ENCODE data around the gene PVALEF.

Gene PVALEF

GRCh38 chr17:81195941-81196495 lies 30.7 kb downstream of the PVALEF start:
- H3K36me3 ChIP-seq (ENCODE audit: insufficient read depth, insufficient read length, low read length), result peaks cover 66% of the 10 kb centered on the region

GRCh38 chr17:81196505-81197408 lies 31.4 kb downstream of the PVALEF start:
- Histone ChIP-seq H3K36me3 (ENCODE audit: insufficient read depth, insufficient read length, low read length) (peaks cover 59% of the 10 kb centered on the region), H3K4me1 (ENCODE audit: insufficient read depth, insufficient read length) (peaks cover 30% of the 10 kb centered on the region), H3K27me3 (ENCODE audit: insufficient read depth, insufficient read length) (no peaks in the 10 kb centered on the region), H3K9ac (ENCODE audit: insufficient read length, low read depth) (no peak overlapping the region), H3K9me3 (ENCODE audit: insufficient read depth, low read length) (no peaks in the 10 kb centered on the region), H3K4me3 (ENCODE audit: insufficient read length, low read depth) (no peak overlapping the region)
- TF ChIP-seq SUZ12 (IDR thresholded peaks at IDR 0.05; ENCODE audit: extremely low read depth, insufficient read depth, insufficient read length) (no peak), YY1 (IDR thresholded peaks at IDR 0.05; ENCODE audit: insufficient read depth, insufficient read length) (no peak), ZNF274 (IDR thresholded peaks at IDR 0.05; ENCODE audit: low read depth, low read length) (no peak)
- no peak for DNase-seq (ENCODE audit: low read depth, low spot score)

More at GRCh38 chr17:81195941-81196495, 30.7 kb downstream of the PVALEF start:
- no peaks in the 10 kb centered on the region for H3K27me3 ChIP-seq (ENCODE audit: insufficient read depth, insufficient read length)
- H3K4me3 ChIP-seq (ENCODE audit: insufficient read length, low read depth), result no peak overlapping the region
- no peaks in the 10 kb centered on the region for H3K9me3 ChIP-seq (ENCODE audit: insufficient read depth, low read length)
- TF ChIP-seq SUZ12 (IDR thresholded peaks at IDR 0.05; ENCODE audit: extremely low read depth, insufficient read depth, insufficient read length) (no peak), ZNF274 (IDR thresholded peaks at IDR 0.05; ENCODE audit: low read depth, low read length) (no peak), YY1 (IDR thresholded peaks at IDR 0.05; ENCODE audit: insufficient read depth, insufficient read length) (no peak)
- H3K9ac ChIP-seq (ENCODE audit: insufficient read length, low read depth), result no peak overlapping the region
- peaks cover 28% of the 10 kb centered on the region for H3K4me1 ChIP-seq (ENCODE audit: insufficient read depth, insufficient read length)
- DNase-seq (ENCODE audit: low read depth, low spot score), result no peak

GRCh38 chr17:81197409-81197795 lies 32.1 kb downstream of the PVALEF start:
- no peak overlapping the region for H3K4me3 ChIP-seq (ENCODE audit: insufficient read length, low read depth)
- DNase-seq (ENCODE audit: low read depth, low spot score), result no peak
- H3K27me3 ChIP-seq (ENCODE audit: insufficient read depth, insufficient read length), result no peaks in the 10 kb centered on the region
- TF ChIP-seq ZNF274 (IDR thresholded peaks at IDR 0.05; ENCODE audit: low read depth, low read length) (no peak), YY1 (IDR thresholded peaks at IDR 0.05; ENCODE audit: insufficient read depth, insufficient read length) (no peak), SUZ12 (IDR thresholded peaks at IDR 0.05; ENCODE audit: extremely low read depth, insufficient read depth, insufficient read length) (no peak)
- H3K9me3 ChIP-seq (ENCODE audit: insufficient read depth, low read length), result no peaks in the 10 kb centered on the region
- H3K4me1 ChIP-seq (ENCODE audit: insufficient read depth, insufficient read length), result peaks cover 26% of the 10 kb centered on the region
- H3K9ac ChIP-seq (ENCODE audit: insufficient read length, low read depth), result no peak overlapping the region
- H3K36me3 ChIP-seq (ENCODE audit: insufficient read depth, insufficient read length, low read length), result peaks cover 56% of the 10 kb centered on the region

- DNase-seq (ENCODE audit: low read depth, low spot score), result no peak
- H3K9ac ChIP-seq (ENCODE audit: insufficient read length, low read depth), result no peak overlapping the region
Measured at GRCh38 chr17:81197831-81198490, 32.7 kb downstream of the PVALEF start.

GRCh38 chr17:81198826-81199481 lies 33.6 kb downstream of the PVALEF start:
- no peak overlapping the region for H3K9ac ChIP-seq (ENCODE audit: insufficient read length, low read depth)
- H3K9me3 ChIP-seq (ENCODE audit: insufficient read depth, low read length), result no peaks in the 10 kb centered on the region
- TF ChIP-seq SUZ12 (IDR thresholded peaks at IDR 0.05; ENCODE audit: extremely low read depth, insufficient read depth, insufficient read length) (no peak), YY1 (IDR thresholded peaks at IDR 0.05; ENCODE audit: insufficient read depth, insufficient read length) (no peak), ZNF274 (IDR thresholded peaks at IDR 0.05; ENCODE audit: low read depth, low read length) (no peak)
- no peaks in the 10 kb centered on the region for H3K27me3 ChIP-seq (ENCODE audit: insufficient read depth, insufficient read length)
- DNase-seq (ENCODE audit: low read depth, low spot score), result no peak
- peaks cover 56% of the 10 kb centered on the region for H3K36me3 ChIP-seq (ENCODE audit: insufficient read depth, insufficient read length, low read length)
- peaks cover 12% of the 10 kb centered on the region for H3K4me1 ChIP-seq (ENCODE audit: insufficient read depth, insufficient read length)
- H3K4me3 ChIP-seq (ENCODE audit: insufficient read length, low read depth), result no peak overlapping the region

More at GRCh38 chr17:81197831-81198490, 32.7 kb downstream of the PVALEF start:
- Histone ChIP-seq H3K9me3 (ENCODE audit: insufficient read depth, low read length) (no peaks in the 10 kb centered on the region), H3K4me3 (ENCODE audit: insufficient read length, low read depth) (no peak overlapping the region), H3K4me1 (ENCODE audit: insufficient read depth, insufficient read length) (peaks cover 22% of the 10 kb centered on the region), H3K36me3 (ENCODE audit: insufficient read depth, insufficient read length, low read length) (peaks cover 56% of the 10 kb centered on the region), H3K27me3 (ENCODE audit: insufficient read depth, insufficient read length) (no peaks in the 10 kb centered on the region)
- TF ChIP-seq YY1 (IDR thresholded peaks at IDR 0.05; ENCODE audit: insufficient read depth, insufficient read length) (no peak), ZNF274 (IDR thresholded peaks at IDR 0.05; ENCODE audit: low read depth, low read length) (no peak)

- H3K4me1 ChIP-seq (ENCODE audit: insufficient read depth, insufficient read length), result peaks cover 11% of the 10 kb centered on the region
- TF ChIP-seq ZNF274 (IDR thresholded peaks at IDR 0.05; ENCODE audit: low read depth, low read length) (no peak), SUZ12 (IDR thresholded peaks at IDR 0.05; ENCODE audit: extremely low read depth, insufficient read depth, insufficient read length) (no peak), YY1 (IDR thresholded peaks at IDR 0.05; ENCODE audit: insufficient read depth, insufficient read length) (no peak)
- no peaks in the 10 kb centered on the region for H3K9me3 ChIP-seq (ENCODE audit: insufficient read depth, low read length)
- no peaks in the 10 kb centered on the region for H3K27me3 ChIP-seq (ENCODE audit: insufficient read depth, insufficient read length)
- peaks cover 57% of the 10 kb centered on the region for H3K36me3 ChIP-seq (ENCODE audit: insufficient read depth, insufficient read length, low read length)
- DNase-seq (ENCODE audit: low read depth, low spot score), result no peak
- no peak overlapping the region for H3K9ac ChIP-seq (ENCODE audit: insufficient read length, low read depth)
- no peak overlapping the region for H3K4me3 ChIP-seq (ENCODE audit: insufficient read length, low read depth)
Measured at GRCh38 chr17:81199482-81199830, 34.1 kb downstream of the PVALEF start.

Data from NT2/D1 (cell line).